HCT116 (cell line): ENCODE measurements around the gene ZNF236. TPM values are rescaled to one million over a fixed set of nuclear protein-coding genes. Genes with fewer than 3 reads are reported as not detected.

Experiments
- ATAC-seq: fragments of 200-7000 bp; cut with Tn5 transposase; 2 replicates; pipeline ENCODE4 v1.9.1; 2020; ENCODE audit warnings: mild to moderate bottlenecking, moderate library complexity
- BruUV-seq: library from RNA; stranded (reverse); fragments of 400-500 nt; replicated peaks from 2 replicates; lab custom pipeline; 2021; lab: Mats Ljungman, UMichigan
- CTCF ChIA-PET: fragments of 300-600 bp; sonication (Branson Sonifier 250); formaldehyde crosslinking; loops from one replicate; lab custom pipeline; 2021; ENCODE audit warnings: antibody characterized with exemption; lab: Charles Lee
- POLR2A ChIA-PET: fragments of 300-600, 350-600 bp; sonication (Branson Sonifier 250); formaldehyde crosslinking; loops from one replicate; lab custom pipeline; 2021; ENCODE audit warnings: antibody characterized with exemption; lab: Charles Lee
- RAD21 ChIA-PET, 2 experiments: fragments of 300-600 bp; sonication (Branson Sonifier 250); formaldehyde crosslinking; loops; one replicate each; lab custom pipeline; 2023; ENCODE audit warnings: low total read pairs in 2 of 2; ENCODE audit not compliant: uncharacterized antibody in 2 of 2, unreplicated experiment in 2 of 2, low non-redundant PET in 1 of 2; lab: Charles Lee
- DNase-seq: peaks from one replicate; pipeline ENCODE4 v3.0.0-alpha.2; 2010; ENCODE audit warnings: low read depth, low spot score
- H2AFZ ChIP-seq: fragments of 200-600 bp; shearing (Covaris generic), sonication (generic); 2 replicates; pipeline ENCODE4 v1.6.1; 2017; ENCODE audit warnings: low read depth, mixed run types, mixed read lengths, antibody characterized with exemption, low read length; ENCODE audit not compliant: poor library complexity, severe bottlenecking
- H3K27ac ChIP-seq: 2 replicates; pipeline ENCODE4 v1.5.1; 2012; ENCODE audit warnings: low read depth, low read length
- H3K27me3 ChIP-seq: fragments of 200-600 bp; sonication (generic); 2 replicates; pipeline ENCODE4 v1.6.1; 2016; ENCODE audit warnings: mixed run types, low read length, mixed read lengths; ENCODE audit not compliant: insufficient read depth
- H3K36me3 ChIP-seq, 2 experiments: fragments of 200-500 bp in 1 of 2; fragments of 200-600 bp in 1 of 2; sonication (Bioruptor generic) in 1 of 2; sonication (generic) in 1 of 2; 2 replicates each; pipeline versions ENCODE4 v1.5.1 to v1.6.1; 2014 to 2016; ENCODE audit warnings: low read length in 2 of 2, inconsistent platforms in 1 of 2, mixed read lengths in 1 of 2, mixed run types in 1 of 2; ENCODE audit not compliant: insufficient read depth in 2 of 2, control insufficient read depth in 1 of 2
- H3K4me1 ChIP-seq, 2 experiments: fragments of 200-600 bp in 1 of 2; sonication (generic) in 1 of 2; 2 replicates each; pipeline versions ENCODE4 v1.5.1 to v1.6.1; 2012 to 2017; ENCODE audit warnings: low read length in 2 of 2, inconsistent platforms in 1 of 2, mild to moderate bottlenecking in 1 of 2, mixed read lengths in 1 of 2, mixed run types in 1 of 2, moderate library complexity in 1 of 2; ENCODE audit not compliant: insufficient read depth in 2 of 2, control insufficient read depth in 1 of 2
- H3K4me2 ChIP-seq: fragments of 200-600 bp; sonication (generic); 2 replicates; pipeline ENCODE4 v1.6.1; 2017; ENCODE audit warnings: mixed run types, low read length, mixed read lengths
- H3K4me3 ChIP-seq, 2 experiments: fragments of 200-600 bp in 1 of 2; sonication (generic) in 1 of 2; replicated peaks in 1 of 2; 2 replicates each; pipeline ENCODE4 v1.5.1; 2011 to 2016; ENCODE audit warnings: low read length in 2 of 2, control low read depth in 1 of 2, low read depth in 1 of 2, mild to moderate bottlenecking in 1 of 2, mixed read lengths in 1 of 2, mixed run types in 1 of 2
- H3K79me2 ChIP-seq: fragments of 200-600 bp; sonication (generic); 2 replicates; pipeline ENCODE4 v1.6.1; 2017; ENCODE audit warnings: mild to moderate bottlenecking, mixed run types, low read length, moderate library complexity, mixed read lengths; ENCODE audit not compliant: insufficient read depth
- H3K9ac ChIP-seq: fragments of 200-600 bp; sonication (generic); 2 replicates; pipeline ENCODE4 v1.6.1; 2016; ENCODE audit warnings: low read length, mixed read lengths
- H3K9me2 ChIP-seq: fragments of 200-600 bp; sonication (generic), shearing (Covaris generic); 2 replicates; pipeline ENCODE4 v1.6.1; 2017; ENCODE audit warnings: mixed run types, mild to moderate bottlenecking, moderate library complexity; ENCODE audit not compliant: insufficient read depth
- H3K9me3 ChIP-seq, 2 experiments: fragments of 200-500 bp in 1 of 2; fragments of 200-600 bp in 1 of 2; sonication (Bioruptor generic) in 1 of 2; sonication (generic) in 1 of 2; 2 replicates each; pipeline ENCODE4 v1.6.1; 2014 to 2017; ENCODE audit warnings: low read length in 2 of 2, mixed read lengths in 2 of 2, inconsistent platforms in 1 of 2, low read depth in 1 of 2, mild to moderate bottlenecking in 1 of 2, mixed run types in 1 of 2, moderate library complexity in 1 of 2; ENCODE audit not compliant: control insufficient read depth in 1 of 2, insufficient read depth in 1 of 2
- H4K20me1 ChIP-seq: fragments of 200-600 bp; sonication (generic), shearing (Covaris generic); 2 replicates; pipeline ENCODE4 v1.6.1; 2017; ENCODE audit warnings: mixed run types, mild to moderate bottlenecking, moderate library complexity; ENCODE audit not compliant: insufficient read depth
- CBX3 ChIP-seq: IDR thresholded peaks from 2 replicates; pipeline ENCODE4 v1.6.1; 2012; ENCODE audit warnings: low read depth
- CEBPB ChIP-seq: IDR thresholded peaks from 2 replicates; pipeline ENCODE4 v1.6.1; 2012; ENCODE audit warnings: low read depth
- CTCF ChIP-seq, 3 experiments: fragments of 200-600 bp in 1 of 3; sonication (generic) in 1 of 3; IDR thresholded peaks in 2 of 3; conservative IDR thresholded peaks in 1 of 3; 2 replicates each; pipeline ENCODE4 v1.5.1; 2012 to 2017; ENCODE audit warnings: low read depth in 2 of 3, low read length in 2 of 3, antibody characterized with exemption in 1 of 3, borderline replicate concordance in 1 of 3, control low read depth in 1 of 3, mild to moderate bottlenecking in 1 of 3, mixed read lengths in 1 of 3, mixed run types in 1 of 3, moderate library complexity in 1 of 3; ENCODE audit not compliant: insufficient read depth in 1 of 3
- POLR2A ChIP-seq: IDR thresholded peaks from 2 replicates; pipeline ENCODE4 v1.7.0; 2011; ENCODE audit warnings: borderline replicate concordance; ENCODE audit not compliant: insufficient read depth, insufficient read length; ENCODE audit errors: extremely low read depth
- ZBTB33 ChIP-seq: IDR thresholded peaks from 2 replicates; pipeline ENCODE4 v1.6.1; 2011; ENCODE audit warnings: mild to moderate bottlenecking, low read length, moderate library complexity; ENCODE audit not compliant: insufficient replicate concordance; ENCODE audit errors: extremely low read depth
- intact Hi-C: fragments of 100-400 bp; cut with micrococcal nuclease; formaldehyde crosslinking; loops from 2 replicates; pipeline ENCODE4 v1.10.0; 2022
- total RNA-seq: library from RNA; stranded (reverse); gene quantifications from one replicate; pipeline ENCODE4 v1.2.1, GENCODE V29; 2021; ENCODE audit not compliant: unreplicated experiment

ZNF236 gene
- total RNA-seq, 1 experiment from 2014 or later: 15.0 TPM

GRCh38 chr18:76977684-76978232, 155.4 kb downstream of the ZNF236 start (continued):
- no peak for TF ChIP-seq CTCF (IDR thresholded peaks at IDR 0.05 in 2 of 3, conservative IDR thresholded peaks at IDR 0.05 in 1 of 3; ENCODE audit: borderline replicate concordance in 1 of 3, insufficient read depth in 1 of 3, low read depth in 2 of 3, low read length in 2 of 3)
- TF ChIP-seq POLR2A: no peak
- TF ChIP-seq ZBTB33: no peak
- TF ChIP-seq CEBPB: no peak

- ChIA-PET RAD21 (no interaction called here), POLR2A (no interaction called here), CTCF (no interaction called here)
- H3K9ac ChIP-seq: no peak overlapping the region
- TF ChIP-seq CBX3: no peak
- DNase-seq: no peak
- H3K4me2 ChIP-seq: no peak overlapping the region
- H2AFZ ChIP-seq: no peak overlapping the region
- no peaks in the 10 kb centered on the region for H4K20me1 ChIP-seq
- intact Hi-C loops: no loop called here
- no peak for ATAC-seq
- no peaks in the 10 kb centered on the region for H3K36me3 ChIP-seq
- H3K27me3 ChIP-seq: no peaks in the 10 kb centered on the region
- H3K9me2 ChIP-seq: no peaks in the 10 kb centered on the region
- no peak overlapping the region for H3K4me3 ChIP-seq
- no peaks in the 10 kb centered on the region for H3K79me2 ChIP-seq
- no peak overlapping the region for H3K27ac ChIP-seq
- no TSS peak for BruUV-seq
- H3K9me3 ChIP-seq: no peaks in the 10 kb centered on the region
- peaks cover 2 to 5% of the 10 kb centered on the region in 2 experiments; a peak in 3 of 4 replicates for H3K4me1 ChIP-seq
Observed at GRCh38 chr18:76978616-76979015, 156.3 kb downstream of the ZNF236 start.
